ENCODE results near the gene GPR162. TPM values are rescaled to one million over a fixed set of nuclear protein-coding genes. Genes with fewer than 3 reads are reported as not detected.

Gene GPR162
- total RNA-seq, 2 experiments from 2014 or later = not detected

DNA sequence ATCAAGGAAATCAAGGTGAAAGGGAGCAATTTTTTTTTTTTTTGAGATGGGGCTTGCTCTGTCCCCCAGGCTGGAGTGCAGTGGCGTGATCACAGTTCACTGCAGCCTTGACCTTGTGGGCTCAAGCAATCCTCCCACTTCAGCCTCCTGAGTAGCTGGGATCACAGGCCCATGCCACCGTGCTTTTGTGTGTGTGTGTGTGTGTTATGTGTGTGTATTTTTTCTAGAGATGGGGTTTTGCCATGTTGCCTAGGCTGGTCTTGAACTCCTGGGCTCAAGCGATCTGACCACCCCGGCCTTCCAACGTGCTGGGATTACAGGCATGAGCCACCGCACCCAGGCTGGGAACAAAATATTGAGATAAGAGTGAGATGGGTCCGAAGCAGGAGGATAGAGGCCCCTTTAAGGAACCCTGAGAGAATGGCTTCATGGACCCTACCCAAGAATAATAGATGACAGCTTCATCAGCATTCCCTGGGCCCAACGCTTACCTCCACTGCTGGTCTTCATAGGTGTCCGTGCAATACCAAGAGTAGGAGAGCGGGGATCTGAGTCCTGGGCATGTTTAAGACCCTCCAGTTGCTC, 28.4 kb downstream of the GPR162 start:
- ChIA-PET CTCF (ENCODE audit: unreplicated experiment) (interaction anchor here (2.8 to 2.9 kb wide), 2 partner anchors 8 to 23 kb away, joined by 9 to 14 read pairs; partner anchors contain the start of genes GNB3 and SPSB2), POLR2A (interaction anchor here (0.8 to 6.0 kb wide), 5 partner anchors 9 to 258 kb away, joined by 3 to 101 read pairs (median 4); partner anchors contain the start of genes GNB3 and TPI1)
- BruUV-seq (replicated peaks) = no TSS peak
- Histone ChIP-seq H3K9me2 (ENCODE audit: insufficient read depth, low read length) (no peaks in the 10 kb centered on the region), H3K4me1 (ENCODE audit: insufficient read depth, low read length, poor library complexity, severe bottlenecking) (peaks cover 35% of the 10 kb centered on the region), H3K4me3 (ENCODE audit: low read depth, low read length, poor library complexity, severe bottlenecking) (peak overlapping the region; percentile 93), H4K20me1 (ENCODE audit: insufficient read depth, low read length) (peaks cover 6% of the 10 kb centered on the region), H3K9me3 (ENCODE audit: low read length) (no peaks in the 10 kb centered on the region), H3K79me2 (ENCODE audit: insufficient read depth, low read depth, low read length) (peaks cover 46% of the 10 kb centered on the region), H3K4me2 (ENCODE audit: low read length) (peak overlapping the region; percentile 73), H2AFZ (ENCODE audit: low read length) (no peak overlapping the region), H3K27ac (ENCODE audit: low read depth, low read length, poor library complexity, severe bottlenecking) (peak overlapping the region; percentile 86), H3K36me3 (ENCODE audit: insufficient read depth, low read length) (peaks cover 64% of the 10 kb centered on the region)
- DNase-seq (ENCODE audit: low spot score) = peak; percentile 25
- TF ChIP-seq, protein P1, sequence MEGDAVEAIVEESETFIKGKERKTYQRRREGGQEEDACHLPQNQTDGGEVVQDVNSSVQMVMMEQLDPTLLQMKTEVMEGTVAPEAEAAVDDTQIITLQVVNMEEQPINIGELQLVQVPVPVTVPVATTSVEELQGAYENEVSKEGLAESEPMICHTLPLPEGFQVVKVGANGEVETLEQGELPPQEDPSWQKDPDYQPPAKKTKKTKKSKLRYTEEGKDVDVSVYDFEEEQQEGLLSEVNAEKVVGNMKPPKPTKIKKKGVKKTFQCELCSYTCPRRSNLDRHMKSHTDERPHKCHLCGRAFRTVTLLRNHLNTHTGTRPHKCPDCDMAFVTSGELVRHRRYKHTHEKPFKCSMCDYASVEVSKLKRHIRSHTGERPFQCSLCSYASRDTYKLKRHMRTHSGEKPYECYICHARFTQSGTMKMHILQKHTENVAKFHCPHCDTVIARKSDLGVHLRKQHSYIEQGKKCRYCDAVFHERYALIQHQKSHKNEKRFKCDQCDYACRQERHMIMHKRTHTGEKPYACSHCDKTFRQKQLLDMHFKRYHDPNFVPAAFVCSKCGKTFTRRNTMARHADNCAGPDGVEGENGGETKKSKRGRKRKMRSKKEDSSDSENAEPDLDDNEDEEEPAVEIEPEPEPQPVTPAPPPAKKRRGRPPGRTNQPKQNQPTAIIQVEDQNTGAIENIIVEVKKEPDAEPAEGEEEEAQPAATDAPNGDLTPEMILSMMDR (conservative IDR thresholded peaks at IDR 0.05; ENCODE audit: low read length) = no peak
- no peak for TF ChIP-seq EZH2phosphoT487 (IDR thresholded peaks at IDR 0.05; ENCODE audit: borderline replicate concordance, low read depth, low read length)
- intact Hi-C loops (cut with micrococcal nuclease; ENCODE audit: unreplicated experiment) = loop anchor here (5.0 kb wide), 1 partner anchor 122 kb away; the partner anchor contains the start of genes EMG1 and PHB2

DNA sequence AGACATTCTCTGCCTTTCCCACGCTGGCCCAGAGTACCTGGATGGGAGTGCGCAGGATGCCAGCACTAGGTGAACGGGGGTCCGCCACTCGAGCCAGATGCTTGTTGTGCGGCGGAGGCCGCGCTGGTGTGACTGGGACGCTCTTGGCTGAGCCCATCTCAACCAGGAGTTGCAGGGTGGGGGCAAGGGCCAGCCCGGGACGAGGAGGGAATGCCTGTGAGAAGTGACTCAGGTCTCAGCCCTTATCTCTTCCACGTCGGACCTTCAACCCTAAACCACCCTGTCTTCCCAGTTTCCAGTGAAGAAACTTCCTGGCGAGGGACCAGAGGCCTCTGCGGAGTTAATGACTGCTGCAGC, 29.2 kb downstream of the GPR162 start:
- ChIA-PET POLR2A (interaction anchor here (0.9 to 6.0 kb wide), 15 partner anchors 7 to 257 kb away, joined by 4 to 101 read pairs (median 5); partner anchors contain the start of genes C12orf57, COPS7A, GNB3 and MLF2), CTCF (ENCODE audit: unreplicated experiment) (interaction anchor here (0.5 to 2.9 kb wide), 6 partner anchors 9 to 87 kb away, joined by 3 to 14 read pairs (median 5); partner anchors contain the start of genes GNB3, GPR162 and SPSB2)
- Histone ChIP-seq H3K79me2 (ENCODE audit: insufficient read depth, low read depth, low read length) (peaks cover 47% of the 10 kb centered on the region), H3K4me3 (ENCODE audit: low read depth, low read length, poor library complexity, severe bottlenecking) (peak overlapping the region; percentile 93), H3K4me2 (ENCODE audit: low read length) (peak overlapping the region; percentile 73), H3K4me1 (ENCODE audit: insufficient read depth, low read length, poor library complexity, severe bottlenecking) (peaks cover 35% of the 10 kb centered on the region), H3K27ac (ENCODE audit: low read depth, low read length, poor library complexity, severe bottlenecking) (peak overlapping the region; percentile 86), H3K9me3 (ENCODE audit: low read length) (no peaks in the 10 kb centered on the region), H3K36me3 (ENCODE audit: insufficient read depth, low read length) (peaks cover 67% of the 10 kb centered on the region), H4K20me1 (ENCODE audit: insufficient read depth, low read length) (peaks cover 6% of the 10 kb centered on the region), H3K9me2 (ENCODE audit: insufficient read depth, low read length) (no peaks in the 10 kb centered on the region), H2AFZ (ENCODE audit: low read length) (peak overlapping the region; percentile 37; the same call in 1 of the 2 replicates)
- intact Hi-C loops (cut with micrococcal nuclease; ENCODE audit: unreplicated experiment) = loop anchor here (1.0 to 5.0 kb wide), 2 partner anchors 41 to 122 kb away; partner anchors contain the start of genes EMG1 and PHB2
- TSS peak; percentile 83 for BruUV-seq (replicated peaks)
- no peak for TF ChIP-seq EZH2phosphoT487 (IDR thresholded peaks at IDR 0.05; ENCODE audit: borderline replicate concordance, low read depth, low read length)
- TF ChIP-seq, protein P1 (conservative IDR thresholded peaks at IDR 0.05; ENCODE audit: low read length) = no peak
- peak; percentile 31 for DNase-seq (ENCODE audit: low spot score)
